Neural progenitor cell (in vitro differentiated cells): ENCODE measurements around the gene TTR.

Experiments used
- CTCF ChIP-seq: fragments of 200-600 bp; sonication (generic); IDR thresholded peaks from 2 replicates; pipeline ENCODE4 v1.5.1; 2017; ENCODE audit warnings: antibody characterized with exemption, mild to moderate bottlenecking
- EZH2 ChIP-seq: fragments of 200-600 bp; sonication (generic); IDR thresholded peaks from 2 replicates; pipeline ENCODE4 v1.6.1; 2017; ENCODE audit warnings: antibody characterized with exemption, mild to moderate bottlenecking, moderate library complexity
- EZH2phosphoT487 ChIP-seq: fragments of 200-600 bp; sonication (generic); IDR thresholded peaks from 2 replicates; pipeline ENCODE4 v1.6.1; 2017; ENCODE audit warnings: antibody characterized with exemption

GRCh38 chr18:31562726-31563125 lies 29.0 kb upstream of the TTR start:
- TF ChIP-seq CTCF (no peak), EZH2phosphoT487 (no peak), EZH2 (no peak)
